SK-N-MC (cell line): Measurements from ENCODE around the gene LRRC43.

Source experiments
- EZH2 ChIP-seq: fragments of 200-600 bp; sonication (generic); IDR thresholded peaks from one replicate; pipeline ENCODE4 v1.6.1; 2017; ENCODE audit warnings: antibody characterized with exemption
- POLR2AphosphoS5 ChIP-seq: IDR thresholded peaks from 2 replicates; pipeline ENCODE4 v1.6.1; 2012; ENCODE audit warnings: mild to moderate bottlenecking, low read depth, low read length, borderline replicate concordance

- no peak for TF ChIP-seq POLR2AphosphoS5
- no peak for TF ChIP-seq EZH2
Measured at GRCh38 chr12:122184517-122184916, 1.6 kb downstream of the LRRC43 start.
